ENCODE measurements around the gene DNAJC4. TPM values are rescaled to one million over a fixed set of nuclear protein-coding genes. Genes with fewer than 3 reads are reported as not detected.

DNAJC4 gene
- total and polyA plus RNA-seq, 8 donors, result 28.1 to 125 (median 34.7) TPM

DNA sequence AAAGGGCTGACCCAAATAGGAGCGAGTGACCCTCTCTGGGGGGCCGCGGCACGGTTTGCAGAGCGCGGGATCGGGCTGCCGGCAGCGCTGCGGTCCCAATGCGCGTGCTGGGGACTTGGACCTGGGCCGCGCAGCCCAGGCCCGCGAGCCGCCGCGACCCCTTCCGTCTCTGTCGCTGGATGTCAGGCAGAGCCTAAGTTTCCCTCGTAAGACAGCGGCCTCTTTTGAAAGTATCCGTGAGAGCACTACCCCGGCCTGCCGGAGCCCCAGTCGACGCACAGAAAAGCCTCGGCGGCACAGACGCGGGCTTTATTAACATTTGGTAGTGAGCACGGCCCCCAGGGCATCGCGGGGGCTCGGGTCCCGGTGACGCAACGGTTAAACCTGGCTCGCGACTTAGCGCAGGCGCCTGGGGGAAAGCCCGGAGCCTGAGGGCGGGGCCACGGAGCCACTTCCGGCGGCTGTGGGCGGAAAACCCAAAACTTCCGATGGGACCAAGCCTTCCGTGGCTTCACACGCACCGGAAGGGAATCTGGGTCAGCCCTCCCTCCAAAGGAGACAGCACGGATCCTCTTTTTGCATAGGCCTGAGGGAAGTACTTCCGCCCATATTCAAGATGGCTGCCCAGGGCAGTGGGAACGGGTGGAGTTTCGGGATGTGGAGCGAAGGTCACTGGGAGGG lies 39.3 kb downstream of the DNAJC4 start:
- DNase-seq (peak; percentile 95 to 99 (median 98)), ATAC-seq (peak; percentile 79 to 87 (median 82)), FAIRE-seq (peak; percentile 85)
- H3K4me1 ChIP-seq, result peaks cover 0 to 14% (median 10%) of the 10 kb centered on the region in 3 donors
- WGBS, 2 donors, result 0% methylated on average over 58 of the region's 58 CpGs
- H3K4me3 ChIP-seq, result peak overlapping the region; percentile 63 to 83 (median 70)
- intact Hi-C loops (cut with DNase I), result no loop called here
- H3K27me3 ChIP-seq, result no peaks in the 10 kb centered on the region
- no peaks in the 10 kb centered on the region for H3K9me3 ChIP-seq
- peak overlapping the region; percentile 87 to 96 (median 96) for H3K27ac ChIP-seq
- no peaks in the 10 kb centered on the region for H3K36me3 ChIP-seq
- TF ChIP-seq, protein P1, sequence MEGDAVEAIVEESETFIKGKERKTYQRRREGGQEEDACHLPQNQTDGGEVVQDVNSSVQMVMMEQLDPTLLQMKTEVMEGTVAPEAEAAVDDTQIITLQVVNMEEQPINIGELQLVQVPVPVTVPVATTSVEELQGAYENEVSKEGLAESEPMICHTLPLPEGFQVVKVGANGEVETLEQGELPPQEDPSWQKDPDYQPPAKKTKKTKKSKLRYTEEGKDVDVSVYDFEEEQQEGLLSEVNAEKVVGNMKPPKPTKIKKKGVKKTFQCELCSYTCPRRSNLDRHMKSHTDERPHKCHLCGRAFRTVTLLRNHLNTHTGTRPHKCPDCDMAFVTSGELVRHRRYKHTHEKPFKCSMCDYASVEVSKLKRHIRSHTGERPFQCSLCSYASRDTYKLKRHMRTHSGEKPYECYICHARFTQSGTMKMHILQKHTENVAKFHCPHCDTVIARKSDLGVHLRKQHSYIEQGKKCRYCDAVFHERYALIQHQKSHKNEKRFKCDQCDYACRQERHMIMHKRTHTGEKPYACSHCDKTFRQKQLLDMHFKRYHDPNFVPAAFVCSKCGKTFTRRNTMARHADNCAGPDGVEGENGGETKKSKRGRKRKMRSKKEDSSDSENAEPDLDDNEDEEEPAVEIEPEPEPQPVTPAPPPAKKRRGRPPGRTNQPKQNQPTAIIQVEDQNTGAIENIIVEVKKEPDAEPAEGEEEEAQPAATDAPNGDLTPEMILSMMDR (IDR thresholded peaks at IDR 0.05), result no peak

DNA sequence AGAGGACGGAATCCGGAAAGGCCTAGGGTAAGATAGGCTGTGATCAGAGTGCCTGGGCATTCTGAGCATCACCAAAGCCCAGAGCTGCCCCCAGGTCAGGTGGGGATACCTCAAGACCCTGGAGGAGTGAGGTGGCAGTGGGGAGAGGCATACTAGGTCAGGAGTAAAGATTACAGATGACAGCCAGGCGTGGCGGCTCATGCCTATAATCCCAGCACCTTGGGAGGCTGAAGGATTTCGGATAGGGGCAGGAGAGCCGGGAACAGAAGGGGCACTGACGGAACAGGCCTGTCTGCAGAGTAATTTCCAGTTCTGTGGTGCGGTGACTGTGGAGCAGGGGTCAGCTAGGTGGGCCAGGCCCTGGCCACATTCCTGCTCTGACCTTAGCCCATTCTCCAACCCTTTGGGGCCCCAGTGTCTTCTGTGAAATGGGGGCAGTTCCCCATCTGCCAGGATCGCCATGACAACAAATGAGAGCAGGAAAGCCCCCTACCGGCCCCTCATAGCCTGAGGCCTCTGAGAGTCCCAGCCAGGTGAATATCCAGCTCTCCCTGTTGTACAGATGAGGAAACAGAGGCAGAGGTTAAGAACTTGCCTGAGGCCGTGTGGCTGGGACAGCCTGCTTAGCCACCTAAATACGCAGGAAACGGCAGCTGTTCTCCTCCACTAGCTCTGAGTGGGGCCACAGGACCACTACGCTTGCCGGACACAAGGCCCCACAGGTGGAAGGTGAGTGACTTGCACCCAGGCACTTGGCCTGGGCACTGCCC lies 44.9 kb downstream of the DNAJC4 start:
- TF ChIP-seq, protein P1 (IDR thresholded peaks at IDR 0.05), result no peak
- Histone ChIP-seq H3K27ac (no peak overlapping the region), H3K9me3 (no peaks in the 10 kb centered on the region), H3K4me1 (peaks cover 0 to 5% (median 3%) of the 10 kb centered on the region in 3 donors), H3K27me3 (no peaks in the 10 kb centered on the region), H3K36me3 (no peaks in the 10 kb centered on the region), H3K4me3 (no peak overlapping the region)
- DNase-seq (no peak), FAIRE-seq (no peak), ATAC-seq (no peak)
- WGBS, 2 donors, result 91 to 92% methylated on average over 15 of the region's 15 CpGs
- intact Hi-C loops (cut with DNase I), result no loop called here

DNA sequence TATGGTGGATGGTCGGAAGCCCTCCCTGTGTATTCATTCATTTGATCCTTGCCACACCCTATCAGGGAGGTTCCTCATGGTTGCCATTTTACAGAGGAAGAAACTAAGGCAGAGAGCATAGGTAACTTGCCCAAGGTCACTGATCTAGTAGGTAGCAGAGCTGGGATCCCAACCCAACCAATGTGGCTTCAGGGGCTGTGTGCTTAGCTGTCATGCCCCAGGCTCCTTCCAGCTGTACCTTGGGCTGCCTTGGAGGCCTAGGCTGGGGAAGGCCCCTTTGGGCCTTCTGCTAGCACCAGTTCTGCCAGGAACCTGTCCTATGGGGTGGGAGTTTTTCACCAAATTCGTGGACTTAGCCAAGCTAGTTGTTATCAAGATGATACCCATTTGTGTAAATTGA lies 45.5 kb downstream of the DNAJC4 start:
- Histone ChIP-seq H3K36me3 (no peaks in the 10 kb centered on the region), H3K4me3 (no peak overlapping the region), H3K4me1 (peaks cover 0 to 5% (median 3%) of the 10 kb centered on the region in 3 donors), H3K9me3 (no peaks in the 10 kb centered on the region), H3K27me3 (no peaks in the 10 kb centered on the region), H3K27ac (no peak overlapping the region)
- TF ChIP-seq, protein P1 (IDR thresholded peaks at IDR 0.05), result no peak
- no peak for ATAC-seq
- 73 to 83% methylated on average over 2 of the region's 2 CpGs for WGBS, 2 donors
- no peak for DNase-seq
- intact Hi-C loops (cut with DNase I), result no loop called here
- FAIRE-seq, result no peak

DNA sequence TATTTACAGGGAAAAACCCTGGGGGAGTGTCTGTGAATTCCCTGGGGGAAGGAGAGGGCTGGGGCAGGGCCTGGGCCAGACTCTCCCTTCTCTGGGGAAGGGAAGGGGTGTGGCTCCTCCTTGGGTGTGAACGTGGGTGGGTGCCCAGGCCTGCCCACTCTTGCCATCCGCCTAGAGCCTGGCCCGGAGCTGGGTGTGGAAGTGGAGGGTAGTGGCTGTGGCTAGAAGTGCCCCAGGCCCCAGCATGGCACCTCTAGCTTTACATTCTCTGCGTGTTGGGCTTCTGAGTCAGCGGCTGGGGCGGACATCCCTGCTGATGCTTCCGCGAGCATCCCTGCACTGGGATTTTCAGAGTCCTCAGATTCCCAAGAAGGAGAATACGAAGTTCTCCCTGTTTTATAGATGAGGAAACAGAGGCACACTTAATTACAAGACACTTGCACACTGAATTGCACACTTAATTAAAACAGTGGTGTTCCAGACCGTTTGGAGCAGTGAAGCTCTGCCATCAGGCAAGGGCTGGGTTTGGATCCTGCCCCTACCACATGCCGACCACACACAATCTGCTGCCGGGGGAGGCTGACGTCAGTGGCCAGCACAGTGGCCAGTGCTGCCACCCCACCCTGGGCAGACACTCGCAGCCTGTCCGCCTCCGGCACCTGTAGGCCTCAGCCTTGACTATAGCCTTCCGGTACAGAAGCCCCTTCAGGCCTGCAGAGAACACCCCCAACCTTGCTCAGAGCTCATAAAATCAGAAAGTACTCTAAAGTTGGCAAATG lies 46.5 kb downstream of the DNAJC4 start:
- DNase-seq, result peak in 2 of 6 donors; percentile 48 to 56
- no peaks in the 10 kb centered on the region for H3K36me3 ChIP-seq
- H3K27me3 ChIP-seq, result no peaks in the 10 kb centered on the region
- 87 to 92% methylated on average over 17 of the region's 17 CpGs for WGBS, 2 donors
- no peak for ATAC-seq
- no peak for FAIRE-seq
- H3K4me1 ChIP-seq, result peaks cover 0 to 5% (median 3%) of the 10 kb centered on the region in 3 donors
- H3K4me3 ChIP-seq, result no peak overlapping the region
- intact Hi-C loops (cut with DNase I), result no loop called here
- no peak overlapping the region for H3K27ac ChIP-seq
- TF ChIP-seq, protein P1 (IDR thresholded peaks at IDR 0.05), result no peak
- no peaks in the 10 kb centered on the region for H3K9me3 ChIP-seq
